ENCODE results near the gene STAT3. TPM values are rescaled to one million over a fixed set of nuclear protein-coding genes. Genes with fewer than 3 reads are reported as not detected.
A peak's percentile ranks its signal among the peaks of the same experiment; 100 is the strongest.

STAT3 gene
- total RNA-seq, 4 donors from 2014 or later, result 146 to 253 (median 205) TPM

GRCh38 chr17:42309986-42310786, 78.1 kb downstream of the STAT3 start:
- TF ChIP-seq CTCF (IDR thresholded peaks at IDR 0.05), result no peak
- TF ChIP-seq POLR2AphosphoS5 (IDR thresholded peaks at IDR 0.05), result peak; percentile 4
- TF ChIP-seq EP300 (IDR thresholded peaks at IDR 0.05), result no peak
- Histone ChIP-seq H3K27ac (peak overlapping the region in 3 of 4 donors; percentile 87 to 93 (median 89)), H3K27me3 (no peaks in the 10 kb centered on the region), H3K9me3 (no peaks in the 10 kb centered on the region), H3K4me3 (no peak overlapping the region), H3K4me1 (peaks cover 0 to 63% (median 20%) of the 10 kb centered on the region in 3 donors), H3K36me3 (peaks cover 0 to 82% of the 10 kb centered on the region in 2 donors)
- ATAC-seq, result no peak
- 68 to 77% methylated on average over 12 to 13 of the region's 19 CpGs for whole genome bisulfite sequencing, 2 donors (ENCODE audit: low coverage in 1 of 2)

GRCh38 chr17:42309142-42309541, 79.1 kb downstream of the STAT3 start:
- TF ChIP-seq POLR2AphosphoS5 (IDR thresholded peaks at IDR 0.05) (no peak), CTCF (IDR thresholded peaks at IDR 0.05) (no peak), EP300 (IDR thresholded peaks at IDR 0.05) (no peak), POLR2A (IDR thresholded peaks at IDR 0.05) (no peak)
- no peak for ATAC-seq
- no peak overlapping the region for H3K4me3 ChIP-seq
- peak overlapping the region in 3 of 4 donors; percentile 33 to 93 (median 89) for H3K27ac ChIP-seq
- 73 to 100% methylated on average over 3 to 4 of the region's 9 CpGs for WGBS, 2 donors (ENCODE audit: low coverage in 1 of 2)
- H3K9me3 ChIP-seq, result no peaks in the 10 kb centered on the region
- peaks cover 0 to 52% (median 20%) of the 10 kb centered on the region in 3 donors for H3K4me1 ChIP-seq
- H3K36me3 ChIP-seq, result peaks cover 0 to 82% of the 10 kb centered on the region in 2 donors
- H3K27me3 ChIP-seq, result no peaks in the 10 kb centered on the region

- Histone ChIP-seq H3K36me3 (peaks cover 0 to 82% of the 10 kb centered on the region in 2 donors), H3K27ac (peak overlapping the region in 3 of 4 donors; percentile 33 to 93 (median 89))
- WGBS, 2 donors (ENCODE audit: low coverage in 1 of 2), result 57% methylated on average over 3 of the region's 7 CpGs; no CpG with 5 or more reads in 1 of the 2 donors
Measured at GRCh38 chr17:42308446-42308845, 79.8 kb downstream of the STAT3 start.

GRCh38 chr17:42307362-42307927, 80.8 kb downstream of the STAT3 start:
- TF ChIP-seq POLR2A (IDR thresholded peaks at IDR 0.05) (no peak), EP300 (IDR thresholded peaks at IDR 0.05) (no peak), POLR2AphosphoS5 (IDR thresholded peaks at IDR 0.05) (no peak), CTCF (IDR thresholded peaks at IDR 0.05) (no peak)
- H3K9me3 ChIP-seq, result no peaks in the 10 kb centered on the region
- H3K27me3 ChIP-seq, result no peaks in the 10 kb centered on the region
- ATAC-seq, result no peak
- H3K36me3 ChIP-seq, result peaks cover 0 to 86% of the 10 kb centered on the region in 2 donors
- WGBS, 2 donors (ENCODE audit: low coverage in 1 of 2), result no CpG with 5 or more reads among the region's 19 CpGs
- H3K4me3 ChIP-seq, result no peak overlapping the region
- peaks cover 0 to 35% (median 15%) of the 10 kb centered on the region in 3 donors for H3K4me1 ChIP-seq
- H3K27ac ChIP-seq, result no peak overlapping the region

More at GRCh38 chr17:42308446-42308845, 79.8 kb downstream of the STAT3 start:
- no peak overlapping the region for H3K4me3 ChIP-seq
- TF ChIP-seq POLR2AphosphoS5 (IDR thresholded peaks at IDR 0.05) (no peak), CTCF (IDR thresholded peaks at IDR 0.05) (no peak), POLR2A (IDR thresholded peaks at IDR 0.05) (no peak), EP300 (IDR thresholded peaks at IDR 0.05) (no peak)
- peaks cover 0 to 45% (median 20%) of the 10 kb centered on the region in 3 donors for H3K4me1 ChIP-seq
- ATAC-seq, result no peak
- H3K27me3 ChIP-seq, result no peaks in the 10 kb centered on the region
- no peaks in the 10 kb centered on the region for H3K9me3 ChIP-seq
